ENCODE results near the gene UBAC2. TPM values are rescaled to one million over a fixed set of nuclear protein-coding genes. Genes with fewer than 3 reads are reported as not detected.
A peak's percentile ranks its signal among the peaks of the same experiment; 100 is the strongest.
"Not testable (repeated sequence)": the region's sequence is repeated elsewhere in the genome, so short reads cannot be mapped to it uniquely, and the experiment has no call there.

UBAC2 gene
- polyA plus RNA-seq, 1 donor: 93.5 TPM

GRCh38 chr13:99237981-99238662 lies 37.5 kb downstream of the UBAC2 start:
- no peak for DNase-seq

DNA sequence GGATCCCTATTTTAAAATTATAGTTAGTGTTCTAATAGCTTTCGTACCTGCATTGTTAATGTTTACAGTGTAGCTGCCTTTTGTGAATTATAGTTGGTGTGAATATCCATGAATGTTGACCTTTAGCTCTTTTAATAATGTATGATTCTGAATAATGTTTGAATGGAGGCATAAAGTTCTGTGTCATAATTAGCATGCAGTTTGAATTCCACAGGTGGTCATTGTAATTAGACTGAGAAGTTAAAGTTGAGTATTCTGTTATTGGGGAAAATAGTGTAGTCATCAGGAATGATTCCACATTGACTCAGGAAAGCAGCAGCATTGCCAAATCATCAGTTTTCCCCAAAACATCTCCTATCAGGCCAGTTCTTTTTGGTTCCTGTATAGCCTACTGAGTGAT lies 45.4 kb downstream of the UBAC2 start:
- no peak for DNase-seq

- not testable (repeated sequence) for DNase-seq
Measured at GRCh38 chr13:99249178-99249577, 48.5 kb downstream of the UBAC2 start.

- not testable (repeated sequence) for DNase-seq
Measured at GRCh38 chr13:99249606-99250005, 49.0 kb downstream of the UBAC2 start.

DNA sequence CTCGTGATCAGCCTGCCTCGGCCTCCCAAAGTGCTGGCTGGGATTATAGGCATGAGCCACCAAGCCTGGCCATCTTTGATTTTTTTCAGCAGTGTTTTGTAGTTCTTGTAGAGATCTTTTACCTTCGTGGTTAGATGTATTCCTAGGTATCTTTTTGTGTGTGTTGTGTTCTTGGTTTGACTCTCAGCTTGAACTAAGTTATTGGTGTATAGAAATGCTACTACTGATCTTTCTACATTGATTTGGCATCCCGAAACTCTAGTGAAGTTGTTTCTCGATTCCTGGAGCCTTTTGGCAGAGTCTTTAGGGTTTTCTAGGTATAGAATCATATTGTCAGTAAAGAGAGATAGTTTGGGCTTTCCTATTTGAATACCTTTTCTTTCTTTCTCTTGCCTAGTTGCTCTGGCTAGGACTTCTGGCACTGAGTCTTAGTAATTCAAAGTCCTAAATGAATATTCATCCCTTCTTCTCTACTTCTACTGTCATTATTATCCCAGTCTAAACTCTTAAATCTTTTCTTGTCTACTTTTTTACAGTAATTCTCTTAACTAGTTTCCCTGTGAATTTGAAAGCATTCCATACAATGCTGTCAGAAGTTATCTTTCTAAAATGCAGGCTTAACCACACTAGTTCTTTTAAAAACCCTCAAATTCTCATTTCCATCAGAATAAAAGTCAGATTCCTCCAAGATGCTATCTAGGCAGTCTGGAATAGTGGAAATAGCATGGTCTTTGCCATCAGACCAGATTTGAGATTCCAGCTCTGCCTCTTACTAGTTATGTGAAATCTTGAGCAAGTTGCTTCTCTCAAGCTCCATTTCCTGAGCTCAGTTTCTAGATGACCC lies 50.5 kb downstream of the UBAC2 start:
- no peak for DNase-seq

DNA sequence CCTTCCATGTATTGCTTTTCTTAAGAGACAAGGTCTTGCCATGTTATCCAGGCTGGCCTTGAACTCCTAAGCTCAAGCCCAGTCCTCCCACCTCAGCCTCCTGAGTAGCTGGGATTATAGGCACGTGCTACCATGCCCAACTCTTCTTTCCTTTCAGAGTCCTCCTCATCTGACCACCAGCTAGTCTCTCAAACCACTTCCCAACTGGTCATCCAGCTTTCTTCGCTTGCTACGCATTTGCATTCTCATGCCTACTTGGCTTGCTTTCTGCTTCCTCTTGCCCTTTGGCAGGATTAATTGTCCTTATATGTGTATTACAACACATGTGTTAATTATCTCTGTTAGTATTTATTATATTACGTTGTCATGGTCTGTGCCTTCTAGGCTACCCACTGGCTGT lies 51.3 kb downstream of the UBAC2 start:
- DNase-seq: no peak

GRCh38 chr13:99254830-99255229 lies 54.2 kb downstream of the UBAC2 start:
- DNase-seq: no peak

GRCh38 chr13:99255271-99255670 lies 54.6 kb downstream of the UBAC2 start:
- no peak for DNase-seq

GRCh38 chr13:99256283-99256682 lies 55.6 kb downstream of the UBAC2 start:
- DNase-seq: no peak

GRCh38 chr13:99256709-99257108 lies 56.1 kb downstream of the UBAC2 start:
- no peak for DNase-seq

DNA sequence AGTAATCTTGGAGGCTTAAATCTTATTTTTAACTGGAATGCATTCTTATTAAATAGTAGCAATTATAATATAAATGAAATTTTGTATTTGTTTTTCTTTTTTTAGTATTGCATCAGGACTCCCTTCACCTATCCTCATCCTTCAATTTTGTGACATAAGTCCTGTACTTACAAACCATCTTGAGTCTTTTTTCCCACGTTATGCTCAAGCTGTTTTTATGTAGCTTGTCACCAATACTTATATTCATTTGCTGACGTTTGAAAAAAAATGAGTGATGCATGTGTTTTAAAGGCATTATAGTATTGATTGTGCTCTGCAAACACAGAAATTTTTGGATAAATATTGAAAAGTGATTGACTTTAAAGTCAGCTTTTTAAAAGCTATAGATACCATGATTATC lies 56.6 kb downstream of the UBAC2 start:
- DNase-seq: no peak

DNA sequence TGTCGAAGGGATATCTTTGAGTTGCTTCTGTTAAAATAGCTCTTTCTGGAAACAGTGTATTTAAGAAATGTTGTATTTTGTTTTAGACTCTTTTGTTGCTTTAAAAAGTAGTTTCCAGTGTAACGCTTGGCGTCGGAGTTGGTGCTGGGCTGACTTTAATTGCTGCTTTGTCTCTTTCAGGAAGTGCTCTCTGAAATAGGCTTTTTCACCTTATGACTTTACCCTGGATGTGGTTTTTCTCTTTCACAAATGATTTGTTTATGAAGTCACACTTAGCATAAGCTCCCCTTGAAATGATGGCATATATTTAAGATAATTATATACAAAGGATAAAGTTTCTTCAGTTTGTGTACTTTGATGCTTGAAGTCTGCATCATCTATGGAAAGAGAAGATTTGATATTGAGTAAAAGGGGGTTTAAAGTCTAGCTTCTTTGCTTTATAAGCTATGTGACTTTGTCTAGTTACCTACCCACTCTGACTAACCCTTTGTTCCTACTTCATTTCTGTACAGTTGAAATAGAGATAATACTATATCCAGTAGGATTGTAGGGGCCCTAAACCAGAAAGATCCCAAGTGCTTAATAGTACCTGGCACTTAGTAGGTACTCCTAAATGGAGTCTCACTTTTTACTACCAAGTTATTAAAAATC lies 57.7 kb downstream of the UBAC2 start, which contains the start of gene GPR18:
GPR18 (minus strand) TSS at position 170 of the 651 bp plus-strand sequence. CDS start 2,507 bp downstream, outside the sequence.
- DNase-seq: no peak

DNA sequence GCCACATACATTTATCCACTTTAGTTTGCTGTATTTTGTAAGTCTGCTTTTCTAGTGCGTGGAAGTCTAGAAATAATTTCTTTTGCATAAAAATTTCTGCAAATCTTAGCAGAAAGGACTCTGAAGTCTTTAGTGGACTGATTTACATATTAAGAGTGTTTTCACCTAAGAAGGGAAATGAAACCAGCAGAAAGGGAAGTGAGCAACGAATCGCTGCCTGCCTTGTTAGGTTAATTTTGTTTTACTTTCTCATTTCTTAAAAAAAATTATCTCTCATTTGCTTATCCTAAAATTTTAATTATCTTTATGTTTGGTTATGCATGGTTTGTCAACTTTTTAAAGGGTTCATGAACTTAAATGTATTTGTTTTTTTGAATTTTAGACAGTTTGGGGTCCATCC lies 58.3 kb downstream of the UBAC2 start:
- no peak for DNase-seq

DNA sequence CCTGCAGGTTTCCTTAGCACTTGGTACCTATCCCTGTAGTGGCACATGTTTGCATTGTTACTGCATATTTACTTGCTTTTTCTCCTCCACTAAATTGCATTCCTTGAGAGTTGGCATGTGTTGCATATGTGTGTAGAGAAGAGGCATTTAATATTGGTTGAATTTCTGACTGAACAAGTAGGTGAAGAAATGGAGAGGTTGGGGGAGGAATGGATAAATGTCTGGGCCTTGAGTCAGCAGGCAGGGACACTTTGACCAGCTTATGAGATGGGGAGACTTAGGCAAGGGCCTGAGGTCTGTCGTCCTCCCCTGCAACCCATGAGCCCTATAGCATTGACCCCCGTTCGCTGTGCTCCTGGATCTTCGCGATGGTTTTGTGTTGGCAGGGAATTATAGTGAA lies 59.6 kb downstream of the UBAC2 start:
- DNase-seq: no peak

DNA sequence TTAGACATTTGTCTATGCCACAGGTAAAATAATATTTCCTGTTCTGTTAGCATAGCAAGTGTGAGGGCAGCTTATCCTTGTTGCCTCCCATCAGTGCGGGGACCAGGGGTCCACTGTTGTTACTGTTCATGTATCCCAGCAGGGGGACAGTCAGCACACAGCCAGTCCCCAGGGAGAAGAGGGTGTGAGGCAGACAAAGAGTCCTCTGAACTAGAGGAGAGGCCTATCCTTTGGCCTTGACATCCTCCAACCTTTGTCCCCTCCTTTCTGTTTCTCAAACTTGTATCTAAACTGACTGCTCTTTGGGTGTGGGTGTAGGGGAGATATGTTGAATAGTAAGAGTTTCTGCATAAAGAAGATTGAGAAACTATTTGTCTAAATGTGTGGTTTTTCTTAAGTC lies 60.4 kb downstream of the UBAC2 start:
- no peak for DNase-seq

DNA sequence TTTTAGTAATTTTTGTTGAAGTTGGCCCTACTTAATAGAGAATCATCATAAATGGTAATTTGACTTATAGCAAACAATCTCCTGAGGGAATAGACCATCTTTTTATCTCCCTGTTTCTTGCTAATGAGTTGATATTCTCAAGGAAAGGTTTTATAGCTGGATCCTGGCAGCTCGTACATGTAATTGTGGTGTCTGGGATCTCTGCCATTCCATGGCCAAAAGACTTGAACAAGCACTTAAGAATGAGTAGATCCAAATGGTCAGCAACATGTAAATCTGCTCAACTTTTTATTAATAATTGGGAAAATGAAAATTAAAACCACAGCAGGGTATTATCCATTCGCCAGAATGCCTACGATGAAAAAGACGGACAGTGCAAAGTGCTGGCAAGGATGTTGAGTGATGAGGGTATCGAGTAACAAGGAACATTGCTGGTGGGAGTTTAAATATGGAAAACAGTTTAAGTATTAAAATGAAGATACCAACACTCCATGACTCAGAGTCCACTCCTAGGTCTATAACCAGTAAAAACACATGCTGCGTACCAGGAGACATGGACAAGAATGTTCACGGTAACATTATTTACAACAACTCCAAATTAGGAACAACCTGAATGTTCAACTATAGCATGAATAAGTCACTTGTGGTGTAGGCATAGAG lies 62.6 kb downstream of the UBAC2 start:
- DNase-seq: no peak

- DNase-seq: no peak
Measured at GRCh38 chr13:99264051-99264450, 63.4 kb downstream of the UBAC2 start.

DNA sequence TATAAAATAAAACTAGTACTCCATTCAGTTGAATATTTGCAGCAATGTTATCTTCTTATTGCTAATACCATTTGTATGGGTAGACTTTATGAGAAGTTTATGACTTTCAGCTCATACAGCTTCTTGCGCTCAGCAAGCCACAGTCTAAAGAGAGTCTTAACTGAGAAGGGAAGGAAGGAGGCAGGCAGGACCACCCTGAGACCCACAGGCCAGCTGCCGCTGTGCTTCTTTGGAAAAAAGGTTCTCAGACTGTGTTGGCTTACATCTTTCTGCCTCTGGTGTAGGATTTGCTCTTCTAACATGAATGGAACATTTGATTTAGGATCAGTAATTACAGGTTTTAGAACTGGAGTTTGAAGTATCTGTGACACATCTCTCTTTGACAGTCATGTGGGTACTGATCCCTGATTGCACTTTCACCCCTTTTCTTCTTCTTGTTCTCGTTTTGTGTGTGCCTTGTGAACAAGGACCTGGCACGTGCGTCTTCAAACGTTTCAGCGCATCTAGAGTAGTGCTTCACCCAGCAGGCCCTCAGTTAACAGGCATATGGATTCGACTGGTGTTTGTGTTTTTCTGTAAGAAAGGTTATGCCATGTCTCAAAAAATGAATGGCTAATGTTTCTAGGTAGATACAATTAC lies 64.6 kb downstream of the UBAC2 start:
- DNase-seq: no peak

DNA sequence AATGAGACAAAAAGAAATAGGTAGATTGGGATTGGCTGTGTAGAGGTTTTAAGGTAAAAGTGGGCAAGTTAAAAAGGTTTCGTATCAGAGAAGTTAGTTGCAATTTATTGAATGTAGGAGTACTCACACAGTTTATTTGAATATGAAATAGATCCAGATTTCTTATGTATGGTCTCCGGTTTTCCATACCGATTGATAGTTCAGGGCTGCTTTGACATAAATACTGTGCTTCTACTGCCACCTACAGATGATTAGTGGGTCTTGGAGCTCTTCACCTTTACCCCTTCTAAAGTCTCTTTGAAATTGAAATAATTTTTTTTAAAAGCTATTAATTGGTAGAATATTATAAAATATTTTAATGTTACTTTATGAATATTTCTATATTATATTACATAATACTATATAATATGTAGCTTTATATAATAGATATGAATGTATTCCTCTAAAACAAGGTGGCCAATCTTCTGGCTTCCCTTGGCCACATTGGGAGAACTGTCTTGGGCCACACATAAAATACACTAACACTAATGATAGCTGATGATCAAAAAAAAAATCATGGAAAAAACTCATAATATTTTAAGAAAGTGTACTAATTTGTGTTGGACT lies 65.3 kb downstream of the UBAC2 start:
- peak; percentile 38 for DNase-seq

DNA sequence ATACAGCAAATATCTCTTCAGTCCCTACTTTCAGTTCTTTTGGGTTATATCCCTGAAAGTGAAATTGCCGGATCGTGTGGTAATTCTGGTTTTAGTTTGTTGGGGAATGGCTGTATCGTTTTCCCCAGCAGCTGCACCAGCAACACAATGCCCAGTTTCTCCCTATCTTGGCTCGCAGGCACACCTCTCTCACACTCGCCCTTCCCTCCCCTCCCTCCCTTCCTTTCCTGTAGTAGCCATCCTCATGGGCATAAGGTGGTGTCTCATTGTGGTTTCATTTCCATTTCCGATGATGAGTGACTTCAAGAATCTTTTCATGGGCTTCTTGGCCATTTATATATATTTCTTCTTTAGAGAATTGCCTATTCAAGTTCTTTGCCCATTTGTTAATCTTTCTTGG lies 66.2 kb downstream of the UBAC2 start:
- DNase-seq: no peak

DNA sequence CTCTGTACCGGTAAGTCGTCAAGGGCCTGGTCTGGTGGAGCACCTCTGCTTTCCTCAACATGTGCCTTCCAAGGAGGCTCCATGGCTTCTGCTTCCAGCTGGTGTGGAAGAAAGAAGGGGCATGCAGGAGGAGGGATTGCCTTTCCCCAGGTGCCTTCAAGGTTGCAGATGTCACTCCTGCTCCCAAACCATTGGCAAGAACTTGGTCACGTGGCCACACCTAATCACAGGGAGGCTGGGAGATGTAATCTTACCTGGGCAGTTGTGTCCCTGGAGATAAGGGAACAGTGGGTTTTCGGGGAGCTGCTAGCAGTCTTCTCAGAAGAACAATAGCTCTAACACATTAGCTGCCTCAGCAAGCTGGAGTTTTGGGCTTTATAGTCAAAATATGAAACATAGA lies 67.3 kb downstream of the UBAC2 start:
- DNase-seq: no peak

DNA sequence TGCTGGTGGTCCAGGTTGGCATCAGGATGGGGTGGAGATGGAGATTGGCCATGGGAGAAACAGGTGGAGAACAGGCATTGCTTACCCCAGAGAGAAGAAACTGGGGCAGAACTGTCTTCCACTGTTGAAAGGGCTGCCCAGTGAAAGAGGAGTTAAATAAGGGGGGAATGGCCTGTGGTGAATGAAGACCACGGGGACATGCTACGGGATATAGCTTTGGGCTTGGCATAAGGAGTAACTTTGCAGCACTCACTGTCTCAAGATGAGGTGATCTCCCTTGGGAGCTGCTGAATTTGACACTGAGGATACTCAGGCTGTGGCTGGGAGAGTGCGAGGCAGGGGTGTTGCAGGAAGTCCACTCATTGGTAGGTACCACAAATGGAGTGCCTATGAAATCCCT lies 68.2 kb downstream of the UBAC2 start:
- no peak for DNase-seq

Data from left kidney (tissue), 2 donors.